HG03159 (cell line): Measurements from ENCODE around the gene KRTAP5-8.
"Not testable (repeated sequence)": the region's sequence is repeated elsewhere in the genome, so short reads cannot be mapped to it uniquely, and the experiment has no call there.

Source experiments
- ATAC-seq: cut with Tn5 transposase; IDR thresholded peaks from one replicate; pipeline ENCODE4 v1.9.1; 2021; ENCODE audit warnings: mild to moderate bottlenecking, moderate library complexity; ENCODE audit not compliant: unreplicated experiment

KRTAP5-8 gene, protein sequence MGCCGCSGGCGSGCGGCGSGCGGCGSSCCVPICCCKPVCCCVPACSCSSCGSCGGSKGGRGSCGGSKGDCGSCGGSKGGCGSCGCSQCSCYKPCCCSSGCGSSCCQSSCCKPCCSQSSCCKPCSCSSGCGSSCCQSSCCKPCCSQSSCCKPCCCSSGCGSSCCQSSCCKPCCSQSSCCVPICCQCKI

DNA sequence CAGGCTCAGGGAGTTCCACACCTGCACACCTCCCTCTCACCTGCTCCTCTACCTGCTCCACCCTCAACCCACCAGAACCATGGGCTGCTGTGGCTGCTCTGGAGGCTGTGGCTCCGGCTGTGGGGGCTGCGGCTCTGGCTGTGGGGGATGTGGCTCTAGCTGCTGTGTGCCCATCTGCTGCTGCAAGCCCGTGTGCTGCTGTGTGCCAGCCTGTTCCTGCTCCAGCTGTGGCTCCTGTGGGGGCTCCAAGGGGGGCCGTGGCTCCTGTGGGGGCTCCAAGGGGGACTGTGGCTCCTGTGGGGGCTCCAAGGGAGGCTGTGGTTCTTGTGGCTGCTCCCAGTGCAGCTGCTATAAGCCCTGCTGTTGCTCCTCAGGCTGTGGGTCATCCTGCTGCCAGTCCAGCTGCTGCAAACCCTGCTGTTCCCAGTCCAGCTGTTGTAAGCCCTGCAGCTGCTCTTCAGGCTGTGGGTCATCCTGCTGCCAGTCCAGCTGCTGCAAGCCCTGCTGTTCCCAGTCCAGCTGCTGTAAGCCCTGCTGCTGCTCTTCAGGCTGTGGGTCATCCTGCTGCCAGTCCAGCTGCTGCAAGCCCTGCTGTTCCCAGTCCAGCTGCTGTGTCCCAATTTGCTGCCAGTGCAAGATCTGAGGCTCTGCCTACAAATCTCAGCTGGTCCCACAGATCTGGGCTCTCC, at the start of gene KRTAP5-8:
KRTAP5-8 (plus strand) TSS at position 49 of the 689 bp plus-strand sequence; CDS start at position 80, 31 bp downstream.
- not testable (repeated sequence) for ATAC-seq

DNA sequence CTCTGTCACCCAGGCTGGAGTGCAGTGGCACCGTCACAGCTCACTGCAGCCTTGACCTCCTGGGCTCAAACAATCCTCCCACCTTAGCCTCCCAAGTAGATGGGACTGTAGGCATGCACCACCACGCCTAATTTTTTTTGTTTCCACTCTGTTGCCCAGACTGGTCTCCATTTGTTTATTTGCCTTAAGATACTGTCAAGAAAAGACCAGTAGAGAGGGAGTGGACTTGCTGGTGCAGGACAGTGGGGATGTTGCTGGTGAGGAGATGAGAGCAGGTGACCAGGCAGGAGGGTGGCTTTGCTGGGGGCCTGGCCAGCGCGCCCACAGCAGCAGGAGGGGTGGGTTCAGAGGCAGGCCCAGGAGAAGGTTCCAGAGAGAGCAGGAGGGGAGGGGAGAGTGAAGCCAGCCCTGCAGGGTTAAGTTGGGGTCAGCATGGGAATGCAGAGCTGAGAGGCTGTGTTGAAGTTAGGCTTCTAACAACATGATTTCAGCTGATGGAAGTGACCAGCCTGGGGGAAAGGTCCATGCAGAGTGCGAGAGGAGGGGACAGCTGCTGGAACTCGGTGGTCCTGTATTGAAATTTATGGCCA, 49.0 kb upstream of the KRTAP5-8 start:
- no peak for ATAC-seq

DNA sequence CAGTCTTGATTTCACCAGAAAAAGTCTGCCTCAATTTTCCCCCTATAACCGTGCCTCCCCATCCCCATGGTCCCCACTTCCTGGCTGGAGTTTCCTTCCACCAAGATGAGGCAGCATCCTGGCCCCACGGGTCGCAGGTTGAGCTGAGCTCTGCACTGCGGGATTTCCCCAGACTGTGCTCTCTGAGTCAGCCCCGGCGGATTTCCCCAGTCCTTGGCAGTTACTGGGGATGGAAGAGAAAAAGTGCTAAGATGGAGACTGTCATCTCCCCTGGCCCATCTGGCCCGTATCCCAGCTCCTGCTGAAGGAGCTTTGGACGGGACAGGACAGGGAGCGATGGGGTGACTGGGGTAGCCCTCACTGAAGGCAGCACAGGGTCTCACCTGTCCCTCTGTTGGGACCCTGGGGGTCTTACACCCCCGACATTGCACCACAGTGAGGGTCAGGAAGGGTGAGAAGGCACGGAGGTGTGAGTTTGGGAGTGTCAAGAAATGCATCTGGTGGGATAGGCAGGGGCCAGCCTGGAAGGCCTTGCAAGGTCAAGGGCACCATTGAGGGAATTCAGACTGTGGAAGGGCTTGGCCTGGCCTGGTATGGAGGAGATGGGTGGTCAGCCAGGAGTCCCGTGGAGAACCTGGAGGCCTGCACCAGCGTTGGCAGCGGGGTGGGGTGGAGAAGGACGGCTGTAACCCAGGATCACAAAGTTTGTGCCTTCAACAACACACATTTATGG, 48.3 kb upstream of the KRTAP5-8 start:
- no peak for ATAC-seq

DNA sequence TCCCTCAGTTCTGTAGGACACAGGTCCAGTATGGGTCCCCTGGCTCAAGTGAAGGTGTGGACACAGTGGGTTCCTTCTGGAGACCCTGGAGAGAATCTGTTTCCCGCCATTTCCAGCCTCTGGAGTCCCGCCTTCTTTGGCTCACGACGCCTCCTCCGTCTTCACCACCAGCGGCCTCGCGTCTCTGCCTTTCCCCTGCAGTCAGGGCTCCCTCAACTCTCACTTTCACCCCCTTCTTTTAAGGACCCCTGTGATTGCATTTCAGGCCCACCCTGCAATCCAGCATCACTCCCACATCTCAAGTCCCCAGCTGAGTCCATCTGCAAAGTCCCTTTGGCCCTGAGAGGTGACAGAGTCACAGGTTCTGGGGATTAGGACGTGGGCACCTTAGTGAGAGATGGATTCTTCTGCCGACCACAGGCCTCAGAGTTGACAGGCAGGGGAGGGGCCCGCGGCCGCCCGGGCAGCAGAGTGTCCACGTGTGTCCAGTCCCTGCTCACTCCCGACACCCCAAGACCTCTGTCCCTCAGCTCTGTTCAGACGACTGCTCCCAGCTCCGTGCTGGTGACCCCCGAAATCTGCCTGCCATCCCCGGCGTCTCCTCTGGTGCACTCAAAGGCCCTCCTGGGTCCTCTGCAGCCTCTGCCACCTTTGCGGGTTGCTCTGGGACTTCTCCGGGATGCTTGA, 47.6 kb upstream of the KRTAP5-8 start:
- ATAC-seq = no peak

DNA sequence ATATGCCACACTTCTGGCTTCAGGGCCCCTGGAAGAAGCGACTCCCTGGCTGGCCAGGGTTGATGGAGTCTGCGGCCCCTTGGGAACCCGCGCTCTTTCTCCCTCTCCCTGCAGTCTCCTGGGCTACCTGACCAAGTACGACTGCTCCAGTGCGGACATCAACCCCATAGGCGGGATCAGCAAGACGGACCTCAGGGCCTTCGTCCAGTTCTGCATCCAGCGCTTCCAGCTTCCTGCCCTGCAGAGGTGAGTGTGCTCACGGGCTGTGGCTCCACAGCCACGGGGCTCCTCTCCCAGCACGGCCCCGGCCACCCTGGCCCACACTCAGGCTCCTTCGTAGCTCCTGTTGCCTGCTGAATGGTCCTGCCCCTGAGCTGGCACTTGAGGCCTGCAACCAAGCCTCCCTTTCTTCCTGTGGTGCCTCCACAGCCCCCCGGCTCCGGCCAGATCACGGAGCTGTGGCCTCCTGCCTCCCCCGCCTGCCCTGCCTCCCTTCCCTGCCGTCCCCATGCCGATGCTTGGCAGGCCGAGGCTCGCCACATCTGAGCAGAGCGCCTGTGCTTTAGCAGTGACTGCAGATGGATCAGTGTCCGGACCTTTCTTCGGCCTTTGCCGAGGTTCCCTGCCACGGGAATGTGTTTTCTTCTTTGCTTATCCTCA, 47.0 kb upstream of the KRTAP5-8 start:
- ATAC-seq = no peak

DNA sequence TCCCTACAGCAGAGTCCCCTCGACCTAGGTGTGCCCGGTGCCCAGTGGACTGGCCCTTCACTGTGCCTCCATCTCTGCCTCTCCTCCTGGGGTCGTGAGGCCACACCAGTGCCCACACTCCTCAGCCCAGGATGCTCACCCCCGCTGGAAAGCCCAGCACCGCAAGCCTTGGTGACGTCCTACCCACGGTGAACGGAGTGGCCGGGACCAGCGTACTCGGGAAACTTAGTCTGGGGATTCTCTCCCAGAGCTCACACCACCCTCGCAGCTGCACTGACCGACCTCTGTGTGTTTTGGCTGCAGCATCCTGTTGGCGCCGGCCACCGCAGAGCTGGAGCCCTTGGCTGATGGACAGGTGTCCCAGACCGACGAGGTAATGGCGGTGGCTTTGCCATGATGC, 46.3 kb upstream of the KRTAP5-8 start:
- no peak for ATAC-seq

DNA sequence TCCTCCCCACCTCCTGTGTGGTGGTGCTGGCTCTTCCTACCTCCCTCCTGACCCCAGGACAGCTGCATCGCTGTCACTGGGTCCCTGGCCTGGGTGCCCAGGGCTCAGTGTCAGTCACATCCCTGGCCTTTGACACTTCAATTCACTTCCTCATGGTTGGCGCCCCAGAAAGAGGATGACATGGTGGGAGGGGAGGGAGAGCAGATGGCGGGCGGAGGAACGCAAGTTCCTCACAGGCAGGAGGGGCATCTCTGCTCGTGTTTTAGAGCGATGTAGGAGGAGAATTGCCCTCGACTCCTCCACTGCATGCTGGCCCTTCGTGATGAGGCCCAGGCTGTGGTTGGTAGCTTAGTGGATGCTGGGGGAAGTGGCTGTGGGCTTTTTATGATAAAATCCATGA, 45.9 kb upstream of the KRTAP5-8 start:
- ATAC-seq = no peak

DNA sequence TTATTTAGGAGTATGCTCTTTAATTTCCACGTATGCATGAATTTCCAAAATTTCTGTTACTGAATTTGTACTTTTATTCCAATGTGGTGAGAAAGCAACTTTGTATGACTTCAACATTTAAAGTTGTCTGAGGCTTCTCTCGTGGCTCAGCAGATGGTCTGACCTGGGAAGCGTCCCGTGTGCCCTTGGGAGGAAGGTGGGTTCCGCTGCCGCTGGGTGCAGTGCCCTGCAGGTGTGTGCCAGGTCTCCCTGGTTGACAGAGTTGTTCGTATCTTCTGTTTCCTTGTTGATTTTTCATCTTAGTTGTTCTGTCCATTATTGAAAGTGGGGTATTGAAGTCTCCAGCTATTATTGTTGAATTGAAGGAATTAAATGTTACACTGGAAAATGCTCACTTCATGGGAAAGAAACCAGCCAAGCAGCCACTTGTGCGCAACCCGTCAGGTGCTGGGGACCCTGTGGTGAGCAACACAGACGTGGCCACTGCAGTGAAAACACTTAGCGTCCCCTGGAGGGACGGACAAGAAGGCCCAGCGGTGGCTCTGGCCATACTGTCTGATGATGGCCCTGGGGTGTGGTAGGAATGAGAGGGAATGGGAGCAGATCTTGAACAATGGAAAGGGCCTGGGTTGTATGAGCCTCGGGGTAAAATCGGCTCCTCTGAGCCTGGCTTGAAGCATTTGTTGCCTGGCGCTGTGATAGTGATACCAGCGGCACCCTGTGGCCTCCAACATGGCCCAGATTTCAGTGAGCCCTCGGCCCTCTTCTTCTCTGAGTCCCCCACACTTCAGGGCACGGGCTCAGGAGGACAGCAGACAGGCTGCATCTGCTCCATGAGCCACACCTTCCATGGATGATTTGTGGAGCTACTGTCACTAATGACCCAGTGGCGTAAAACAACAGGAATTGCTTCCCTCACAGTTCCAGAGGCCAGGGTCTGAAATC, 42.3 kb upstream of the KRTAP5-8 start:
- no peak for ATAC-seq

DNA sequence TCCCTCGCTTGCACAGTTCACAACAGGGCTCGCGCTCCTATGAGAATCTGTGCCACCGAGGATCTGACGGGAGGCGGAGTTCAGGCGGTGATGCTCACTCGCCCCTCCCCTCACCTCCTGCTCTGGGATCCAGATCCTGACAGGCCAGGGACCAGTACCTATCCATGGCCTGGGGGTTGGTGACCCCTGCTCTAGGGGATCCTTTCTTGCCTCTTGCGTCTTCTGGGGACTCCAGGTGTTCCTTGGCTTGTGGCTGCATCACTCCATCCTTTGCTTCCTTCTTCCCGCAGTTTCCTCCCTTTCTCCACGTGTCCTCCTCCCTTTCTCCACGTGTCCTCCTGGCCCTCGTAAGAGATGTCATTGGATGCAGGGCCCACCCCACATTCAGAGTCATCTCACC, 41.4 kb upstream of the KRTAP5-8 start:
- ATAC-seq = no peak

DNA sequence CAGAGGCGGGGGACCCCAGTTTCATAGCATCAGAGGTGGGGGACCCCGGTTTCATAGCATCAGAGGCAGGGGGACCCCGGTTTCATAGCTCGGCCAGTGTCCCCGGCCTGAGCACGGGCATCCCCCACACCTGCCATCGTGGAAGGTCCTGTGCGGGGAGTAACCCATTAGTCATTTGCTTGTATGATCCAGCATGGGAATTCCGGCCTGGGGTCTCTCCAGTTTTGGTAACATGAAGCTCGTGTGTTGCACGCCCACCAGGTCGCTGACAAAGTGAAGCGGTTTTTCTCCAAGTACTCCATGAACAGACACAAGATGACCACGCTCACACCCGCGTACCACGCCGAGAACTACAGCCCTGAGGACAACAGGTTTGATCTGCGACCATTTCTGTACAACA, 39.7 kb upstream of the KRTAP5-8 start:
- no peak for ATAC-seq

DNA sequence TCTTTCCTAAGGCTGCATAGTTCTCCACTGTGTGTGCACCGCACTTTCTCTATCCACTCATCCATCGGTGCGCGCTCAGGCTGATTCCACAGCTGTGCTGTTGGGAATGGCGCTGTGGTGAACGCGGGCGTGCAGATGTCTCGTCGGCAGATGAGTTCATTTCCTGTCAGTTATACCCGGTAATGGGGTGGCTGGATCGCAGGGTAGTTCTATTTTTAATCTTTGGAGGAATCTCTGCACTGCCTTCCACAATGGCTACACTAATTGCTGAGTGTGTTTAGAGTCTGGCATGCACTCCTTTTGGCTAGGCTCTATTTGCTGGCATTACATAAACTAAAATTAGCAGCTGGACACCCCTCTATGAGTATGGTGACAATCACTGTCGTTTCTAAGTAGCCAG, 38.7 kb upstream of the KRTAP5-8 start:
- ATAC-seq = no peak

DNA sequence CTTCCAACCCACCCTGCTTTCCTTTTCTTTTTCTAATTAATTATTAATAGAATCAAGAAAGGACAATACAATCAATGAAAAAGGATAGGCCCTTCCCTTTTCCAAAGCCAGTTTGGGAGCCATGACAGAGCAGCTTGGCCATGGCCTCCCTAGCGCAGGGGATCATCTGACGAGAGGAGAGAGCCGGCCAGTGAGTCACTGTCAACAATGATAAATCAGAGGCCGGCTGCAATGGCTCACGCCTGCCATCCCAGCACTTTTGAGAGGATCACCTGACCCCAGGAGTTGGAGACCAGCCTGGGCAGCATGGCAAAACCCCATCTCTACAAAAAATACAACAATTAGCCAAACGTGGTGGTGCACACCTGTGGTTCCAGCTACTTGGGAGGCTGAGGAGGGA, 38.3 kb upstream of the KRTAP5-8 start:
- no peak for ATAC-seq

DNA sequence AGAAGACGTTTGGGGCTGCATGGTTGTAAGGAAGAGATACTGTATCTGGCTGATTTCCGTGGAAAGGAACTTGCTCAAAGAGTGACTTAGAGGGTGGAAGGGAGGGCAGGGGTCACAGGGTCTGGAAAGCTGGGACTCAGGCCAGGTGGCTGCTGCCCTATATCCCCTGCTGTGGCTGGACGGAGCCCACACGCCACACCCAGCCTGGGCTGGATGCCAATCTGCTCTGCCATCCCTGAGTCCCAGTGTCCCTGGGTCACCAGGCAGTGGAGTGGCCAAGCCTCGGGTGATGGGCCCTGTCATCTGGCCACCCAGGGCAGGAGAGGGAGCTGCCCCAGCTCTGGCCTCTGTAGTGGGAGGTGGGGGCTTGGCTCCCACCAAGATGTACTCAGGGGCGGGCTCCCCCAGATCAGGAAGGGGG, 37.2 kb upstream of the KRTAP5-8 start:
- no peak for ATAC-seq

DNA sequence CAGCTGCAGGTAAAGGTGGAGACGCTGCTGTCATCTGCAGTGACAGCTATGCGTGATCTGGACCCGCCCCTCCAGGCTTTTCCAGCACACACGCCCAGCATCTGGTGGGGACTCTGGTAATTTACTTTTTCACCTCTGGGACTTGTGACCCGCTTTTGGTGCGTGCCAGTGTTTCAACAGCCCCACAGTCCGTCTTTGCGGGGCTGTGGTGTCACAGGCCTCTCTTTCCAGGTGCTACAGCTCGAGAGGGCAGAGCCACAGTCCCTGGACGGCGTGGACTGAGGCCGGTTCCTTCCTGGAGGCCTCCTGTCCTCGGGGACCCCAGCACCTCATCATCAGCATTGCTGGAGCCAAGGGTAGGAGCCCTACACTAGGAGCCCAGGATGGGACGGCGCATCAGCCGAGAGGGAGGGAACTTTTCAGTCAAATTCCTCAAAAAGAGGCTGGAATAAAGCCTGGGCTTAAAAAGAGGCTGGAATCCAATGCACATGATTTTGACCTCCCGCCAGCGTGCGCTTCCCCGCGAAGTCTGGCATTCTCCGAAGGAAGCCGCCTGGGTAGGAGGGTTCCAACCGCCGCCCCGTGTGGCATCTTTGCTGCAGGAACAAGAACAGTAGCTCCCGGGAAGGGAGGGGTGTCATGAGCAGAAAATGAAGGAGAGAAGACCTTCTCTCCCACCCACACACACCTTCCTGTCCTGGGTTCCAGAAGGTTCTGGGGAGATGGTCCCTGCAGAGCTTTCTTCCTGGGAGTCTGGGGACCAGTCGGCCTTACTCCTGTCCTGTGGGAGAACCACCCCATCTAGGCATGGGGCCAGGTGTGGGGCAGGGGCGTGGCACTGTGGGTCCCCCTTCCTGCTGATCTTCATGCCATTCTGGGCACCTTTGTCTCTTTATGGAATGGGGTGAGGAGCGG, 36.5 kb upstream of the KRTAP5-8 start:
- ATAC-seq = no peak

DNA sequence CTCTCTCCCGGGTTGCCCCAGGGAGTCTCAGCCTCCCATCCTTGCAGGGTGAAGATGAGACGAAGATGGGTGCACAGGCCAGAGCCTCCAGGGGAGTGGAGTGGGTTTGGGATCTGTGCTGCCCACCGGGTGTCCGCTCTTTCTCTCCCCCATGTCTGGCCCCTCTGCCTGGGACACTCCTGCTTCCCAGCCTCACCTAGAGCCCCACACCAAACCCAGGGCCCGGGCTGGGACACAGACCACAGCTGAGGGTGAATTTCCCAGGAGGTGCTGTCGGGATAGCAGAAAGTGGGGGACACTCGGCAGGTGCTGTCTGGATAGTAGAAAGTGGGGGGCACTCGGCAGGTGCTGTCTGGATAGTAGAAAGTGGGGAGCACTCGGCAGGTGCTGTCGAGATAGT, 35.8 kb upstream of the KRTAP5-8 start:
- ATAC-seq = no peak

DNA sequence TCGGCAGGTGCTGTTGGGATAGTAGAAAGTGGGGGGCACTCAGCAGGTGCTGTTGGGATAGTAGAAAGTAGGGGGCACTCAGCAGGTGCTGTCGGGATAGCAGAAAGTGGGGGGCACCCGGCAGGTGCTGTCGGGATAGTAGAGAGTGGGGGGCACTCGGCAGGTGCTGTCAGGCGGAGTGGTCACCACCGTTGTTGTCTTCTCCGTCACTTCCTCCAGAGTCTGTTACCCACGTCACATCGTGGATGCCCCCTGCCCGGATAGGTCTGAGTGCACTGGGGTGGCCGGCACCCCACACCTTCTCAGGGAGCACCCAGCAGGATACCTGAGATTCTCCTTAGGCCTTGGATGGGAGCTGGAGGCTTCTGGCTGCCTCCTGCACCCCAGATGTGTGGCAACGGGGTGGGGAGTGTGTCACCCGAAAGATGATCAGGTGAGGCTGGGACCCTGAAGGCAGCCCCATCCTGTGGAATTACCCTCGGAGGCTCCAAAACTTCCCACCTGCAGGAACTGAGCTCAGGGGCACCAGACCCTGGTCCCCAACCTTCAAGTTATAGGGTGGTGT, 34.9 kb upstream of the KRTAP5-8 start:
- no peak for ATAC-seq

DNA sequence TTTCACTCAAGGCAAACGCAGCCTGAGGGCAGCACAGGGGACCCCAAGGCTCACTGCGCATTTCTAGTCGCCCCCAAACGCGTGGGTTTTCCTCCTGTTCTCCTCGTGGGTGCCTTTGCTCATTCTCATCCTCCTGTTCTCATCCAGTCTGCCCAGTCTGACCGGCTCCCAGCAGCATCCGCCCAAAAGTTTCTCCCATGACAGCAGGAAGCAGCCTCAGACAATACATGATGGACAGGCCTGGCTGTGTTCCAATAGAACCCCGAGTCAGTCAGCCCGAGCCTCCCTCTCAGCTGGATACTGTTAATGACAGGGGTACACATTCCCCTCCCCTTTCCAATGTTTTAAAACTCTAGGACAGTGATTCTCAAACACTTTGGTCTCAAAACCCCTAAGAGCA, 33.3 kb upstream of the KRTAP5-8 start:
- ATAC-seq = no peak

DNA sequence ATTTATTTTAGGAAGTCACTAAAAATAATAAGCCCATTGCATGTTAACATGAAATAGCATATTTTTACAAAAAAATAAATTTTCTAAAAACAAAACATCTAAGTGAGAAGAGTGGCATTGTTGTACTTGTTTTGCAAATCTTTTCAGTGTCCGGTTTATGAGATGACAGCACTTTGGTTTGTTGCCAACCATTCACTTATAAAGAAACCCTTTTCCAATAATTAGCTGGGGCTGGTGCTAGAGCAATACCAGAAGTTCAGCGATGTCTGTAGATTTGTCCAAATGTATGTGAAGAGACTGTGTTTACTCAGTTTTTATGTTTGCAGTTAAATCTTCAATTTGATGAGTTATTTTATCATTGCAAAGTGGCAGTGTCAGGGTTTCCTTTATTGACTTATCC, 32.8 kb upstream of the KRTAP5-8 start:
- no peak for ATAC-seq
